HG02840 (cell line): ENCODE results near the gene SCYGR8.
A peak's percentile ranks its signal among the peaks of the same experiment; 100 is the strongest.

ENCODE experiments used
- ATAC-seq: cut with Tn5 transposase; IDR thresholded peaks from one replicate; pipeline ENCODE4 v1.9.1; 2021; ENCODE audit warnings: mild to moderate bottlenecking, moderate library complexity, moderate number of reproducible peaks; ENCODE audit not compliant: unreplicated experiment, low FRiP score

The SCYGR8 gene

DNA sequence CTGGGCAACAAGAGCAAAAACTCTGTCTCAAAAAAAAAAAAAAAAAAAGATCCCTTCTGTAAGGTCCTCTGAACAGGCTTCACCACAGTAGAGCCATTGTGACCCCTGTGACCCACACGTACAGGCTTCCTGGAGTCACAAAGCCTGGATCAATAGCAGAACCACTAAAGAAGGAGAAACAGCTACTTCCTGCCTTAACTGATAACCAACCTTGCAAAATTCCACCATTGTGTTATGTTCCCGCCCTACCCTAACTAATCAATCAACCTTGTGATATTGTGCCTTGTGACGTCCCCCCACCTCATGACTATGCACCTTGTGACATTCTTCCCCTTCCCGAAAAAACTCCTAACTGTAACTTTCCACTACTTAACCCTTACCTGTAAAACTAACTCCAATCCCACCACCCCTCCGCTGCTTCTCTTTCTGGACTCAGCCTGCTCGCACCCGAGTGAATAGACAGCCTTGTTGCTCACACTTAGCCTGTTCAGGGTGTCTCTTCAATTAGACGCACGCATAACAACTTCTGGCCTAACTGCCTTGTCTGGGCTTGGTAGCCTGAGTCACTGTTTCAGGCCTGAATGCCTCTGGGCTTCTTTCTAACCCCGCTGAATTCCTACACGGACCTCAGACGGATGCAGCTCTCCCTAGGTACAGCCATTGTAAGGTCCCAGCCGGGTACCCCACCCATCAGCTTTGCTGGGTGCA is 13.9 kb downstream of the SCYGR8 start:
- no peak for ATAC-seq

DNA sequence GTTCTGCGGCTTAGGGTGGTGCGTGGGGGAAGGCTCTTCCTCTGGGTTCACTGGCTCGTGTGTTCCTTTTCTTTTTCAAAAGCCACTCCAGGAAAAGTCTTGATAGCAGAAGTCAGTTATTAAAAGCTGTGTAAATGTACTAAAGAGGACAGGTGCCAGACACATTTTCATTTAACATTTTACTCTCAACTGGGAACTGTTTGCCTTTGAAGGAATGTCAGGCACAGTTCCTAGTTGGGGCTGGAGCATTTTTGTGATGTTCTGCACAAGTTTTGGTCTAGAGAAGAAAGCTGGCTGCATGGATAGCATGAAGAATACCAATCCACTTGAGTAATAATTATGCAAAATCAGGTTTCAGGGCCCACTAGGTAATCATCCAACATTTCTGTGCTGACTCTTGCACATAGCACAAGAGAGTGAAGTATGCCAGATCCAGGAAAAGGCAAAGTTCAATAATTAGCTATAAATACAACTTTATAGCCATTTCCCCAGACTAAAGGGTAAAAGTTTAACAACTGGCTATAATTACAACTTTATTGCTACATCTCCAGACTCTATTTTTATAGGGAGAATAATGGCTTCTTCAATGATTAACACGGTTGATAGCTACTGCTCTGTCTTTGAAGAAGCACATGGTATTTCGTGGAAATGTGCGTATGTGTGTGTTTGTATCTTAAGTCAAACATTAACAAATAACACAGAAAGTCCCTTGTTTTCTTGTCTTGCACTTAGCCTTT is 16.2 kb downstream of the SCYGR8 start:
- ATAC-seq = no peak

DNA sequence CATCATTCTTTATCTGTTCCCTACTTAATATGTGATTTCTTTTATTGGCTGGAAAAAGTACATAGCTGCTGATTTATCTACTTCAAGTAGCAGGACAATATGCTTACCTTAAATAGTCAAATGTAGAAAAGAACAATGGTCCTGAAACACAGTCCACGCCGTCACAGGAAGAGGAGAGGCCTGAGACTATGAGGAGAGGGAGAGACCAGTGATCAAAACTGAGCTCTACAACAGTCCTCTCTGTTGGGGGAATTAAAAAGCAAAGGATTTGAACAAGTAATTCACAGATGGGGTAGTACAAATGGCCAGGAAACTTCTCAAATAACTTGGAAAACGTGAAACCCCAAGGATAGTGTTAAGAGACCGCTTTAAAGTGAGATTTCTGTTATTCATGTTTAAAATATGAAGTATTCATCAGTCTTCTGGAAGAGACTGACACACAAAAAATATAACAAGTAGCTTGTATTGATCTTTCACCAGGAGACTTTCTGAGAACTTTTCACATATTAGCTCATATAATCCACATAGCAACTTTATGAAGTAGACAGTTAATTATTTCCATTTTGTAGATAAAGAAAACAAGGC is 20.2 kb downstream of the SCYGR8 start:
- no peak for ATAC-seq

DNA sequence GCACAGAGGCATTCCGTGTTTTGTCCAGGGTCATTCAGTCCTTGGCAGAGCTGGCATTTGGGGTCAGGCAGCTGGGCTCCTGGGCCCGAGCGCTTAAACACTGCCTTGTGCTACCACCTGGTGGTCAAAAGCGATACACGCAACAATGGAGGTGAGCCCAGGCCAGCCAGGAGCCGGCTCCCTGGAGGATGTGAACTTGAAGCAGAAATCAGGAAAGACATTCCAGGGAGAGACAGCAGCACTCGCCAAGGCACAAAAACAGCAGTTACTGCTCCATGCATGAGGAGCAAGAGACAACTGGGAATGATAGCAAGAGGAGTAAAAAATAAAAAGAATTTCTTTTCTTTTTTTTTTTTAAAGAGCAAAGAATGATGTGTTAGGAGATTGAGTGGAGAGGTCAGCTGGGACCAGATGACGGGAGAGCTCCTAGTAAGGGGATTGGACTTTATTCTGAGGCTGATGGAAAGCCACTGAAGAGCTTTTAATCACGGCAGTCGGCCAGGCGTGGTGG is 20.7 kb downstream of the SCYGR8 start:
- ATAC-seq = no peak

DNA sequence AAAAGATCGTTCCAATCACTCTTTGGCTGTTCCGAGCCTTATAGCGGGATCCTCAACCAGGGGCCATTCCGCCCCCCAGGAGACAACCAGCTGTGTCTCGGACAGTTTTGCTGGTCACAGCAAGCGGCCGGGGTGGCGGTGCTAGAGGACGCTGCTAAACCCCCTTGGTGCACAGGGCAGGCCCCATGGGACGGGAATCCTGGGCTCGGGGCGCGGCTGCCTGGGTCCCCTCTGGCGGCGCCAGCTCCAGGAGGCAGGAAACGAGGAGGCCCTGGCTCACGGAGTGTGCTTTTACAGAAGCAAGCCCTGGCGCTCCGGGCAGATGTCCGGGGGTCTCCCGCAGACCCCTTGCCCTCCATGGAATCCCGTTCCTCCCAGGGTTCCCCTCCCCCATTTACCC is 22.1 kb downstream of the SCYGR8 start:
- ATAC-seq = no peak

DNA sequence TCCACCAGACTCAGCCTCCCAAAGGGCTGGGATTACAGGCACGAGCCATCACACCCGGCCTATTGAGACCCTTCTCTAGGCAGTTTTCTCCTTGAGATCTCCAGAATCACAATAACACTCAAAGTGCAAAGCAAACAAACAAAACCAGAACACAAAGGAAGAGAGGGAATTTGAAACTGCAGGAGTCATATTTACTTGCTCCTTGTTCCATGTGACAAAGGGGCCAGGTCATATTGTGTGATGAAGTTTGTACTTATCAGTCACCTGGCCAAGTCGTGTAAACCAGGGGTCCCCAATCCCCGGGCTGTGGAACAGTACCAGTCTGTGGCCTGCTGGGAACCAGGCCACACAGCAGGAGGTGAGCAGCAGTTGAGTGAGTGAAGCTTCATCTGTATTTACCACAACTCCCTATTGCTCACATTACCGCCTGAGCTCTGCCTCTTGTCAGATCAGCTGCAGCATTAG is 26.5 kb downstream of the SCYGR8 start:
- ATAC-seq = no peak

DNA sequence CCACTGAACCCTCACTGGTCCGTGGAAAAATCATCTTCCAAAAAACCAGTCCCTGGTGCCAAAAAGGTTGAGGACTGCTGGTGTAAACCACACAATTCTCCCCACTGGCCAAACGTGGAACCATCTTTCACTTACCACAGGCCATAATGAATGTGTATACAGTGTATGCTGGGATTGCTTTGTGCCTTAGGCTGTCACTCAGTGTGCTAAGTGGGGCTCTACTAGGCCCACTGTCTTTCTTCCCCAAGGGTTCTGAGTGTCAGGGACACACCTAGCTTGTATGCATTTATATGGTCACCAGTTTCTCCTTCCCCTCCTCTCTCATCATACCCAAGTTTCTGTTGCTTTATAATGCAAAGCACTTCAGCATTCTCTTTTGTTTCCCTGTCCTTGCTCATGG is 27.2 kb downstream of the SCYGR8 start:
- no peak for ATAC-seq

DNA sequence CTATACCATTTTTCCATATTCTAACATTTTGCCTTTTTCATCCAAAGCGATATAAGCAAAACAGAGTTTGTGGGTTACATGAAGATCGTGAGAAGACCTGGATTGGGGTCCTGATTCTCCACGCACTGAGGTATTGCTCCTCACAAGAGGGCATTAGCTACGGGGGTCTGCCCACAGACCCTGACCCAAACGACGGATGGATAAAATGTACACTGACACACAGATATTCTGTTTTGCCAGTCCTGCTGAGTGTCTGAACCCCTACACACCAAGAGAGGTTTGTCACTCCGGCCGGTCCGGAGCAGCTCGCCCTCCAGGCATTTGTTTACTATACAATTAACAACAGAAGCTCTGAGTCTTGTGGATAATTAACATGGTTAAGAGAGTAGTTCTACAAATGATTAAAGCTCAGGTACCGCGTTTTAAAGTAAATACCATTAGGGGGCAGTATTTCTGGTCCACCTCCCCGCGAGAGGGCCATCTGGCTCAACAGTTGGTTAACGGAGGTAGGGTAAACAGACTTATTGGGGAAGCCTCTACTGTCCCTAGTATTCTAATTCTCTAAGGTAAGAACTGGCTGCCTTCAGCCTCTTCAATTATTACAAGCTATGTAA is 28.4 kb downstream of the SCYGR8 start:
- ATAC-seq = no peak

DNA sequence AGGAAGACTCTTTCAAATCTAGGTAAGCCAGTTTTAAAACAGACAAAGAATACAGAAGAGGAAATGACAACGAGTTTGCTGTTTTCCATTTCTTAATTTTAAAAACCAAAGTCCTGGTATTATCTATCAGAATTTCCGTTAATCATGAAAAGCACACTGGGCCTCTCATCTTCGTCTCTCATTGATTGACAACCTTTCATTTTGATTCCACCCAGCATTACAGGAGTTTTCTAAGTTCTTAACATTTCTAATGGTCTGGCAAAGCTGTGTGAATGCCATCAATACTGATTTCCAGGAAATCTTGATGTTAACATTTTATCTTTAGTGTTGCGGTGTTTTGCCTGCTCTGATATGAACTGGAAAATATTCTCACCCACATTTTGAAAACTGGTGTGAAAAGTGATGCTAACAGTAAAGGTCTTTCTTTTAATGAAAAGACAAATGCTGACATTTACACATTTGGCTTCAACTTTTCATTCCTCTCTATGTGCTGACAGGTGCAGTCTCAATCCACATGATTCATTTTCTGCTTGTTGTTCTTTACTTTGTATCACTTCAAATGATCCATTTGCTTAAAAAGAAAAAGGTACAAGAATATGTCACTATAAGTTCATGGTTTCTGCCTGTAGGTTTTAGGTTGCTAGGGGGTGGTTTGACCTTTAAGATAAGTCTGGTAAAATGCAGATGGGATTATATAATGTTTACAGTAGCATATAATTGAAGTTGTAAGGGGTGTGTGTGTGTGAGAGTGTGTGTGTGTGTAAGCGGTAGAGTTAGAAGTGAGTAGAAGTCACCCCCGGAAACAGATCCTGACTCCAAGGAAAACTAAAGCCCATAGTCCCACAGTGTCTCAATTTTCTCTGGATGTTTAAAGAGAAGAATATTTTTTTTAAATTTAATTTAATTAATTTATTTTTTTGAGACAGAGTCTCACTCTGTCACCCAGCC is 29.5 kb downstream of the SCYGR8 start:
- no peak for ATAC-seq

DNA sequence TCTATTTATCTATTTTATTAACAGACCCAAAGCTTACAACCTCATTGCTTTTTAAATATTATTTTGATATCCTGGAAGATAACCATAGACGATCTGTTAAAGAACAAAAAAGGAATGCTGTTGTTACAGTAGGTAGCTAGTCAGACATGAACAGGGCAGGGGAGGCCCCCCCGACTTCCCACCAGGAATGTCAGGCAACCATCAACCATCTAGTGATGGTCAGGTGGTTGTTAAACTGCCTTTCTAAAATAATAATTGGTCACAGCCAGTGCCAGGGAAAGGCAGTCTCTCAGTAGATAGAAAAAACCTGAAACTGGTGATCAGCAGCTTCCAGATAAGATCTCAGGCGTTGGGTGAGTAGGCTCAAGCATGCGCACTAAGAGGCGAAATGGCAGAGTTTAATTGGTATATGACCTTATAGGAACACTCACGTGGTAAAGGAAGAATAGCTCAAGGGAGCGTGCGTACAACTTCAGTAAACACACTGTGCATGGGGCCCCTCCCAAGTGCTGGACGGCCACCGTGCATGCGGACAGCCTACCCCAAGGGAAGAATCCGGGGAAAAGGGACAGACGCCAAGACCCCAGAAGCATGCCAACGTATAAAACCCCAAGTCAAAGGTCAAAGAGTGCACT is 35.4 kb downstream of the SCYGR8 start:
- ATAC-seq = no peak

DNA sequence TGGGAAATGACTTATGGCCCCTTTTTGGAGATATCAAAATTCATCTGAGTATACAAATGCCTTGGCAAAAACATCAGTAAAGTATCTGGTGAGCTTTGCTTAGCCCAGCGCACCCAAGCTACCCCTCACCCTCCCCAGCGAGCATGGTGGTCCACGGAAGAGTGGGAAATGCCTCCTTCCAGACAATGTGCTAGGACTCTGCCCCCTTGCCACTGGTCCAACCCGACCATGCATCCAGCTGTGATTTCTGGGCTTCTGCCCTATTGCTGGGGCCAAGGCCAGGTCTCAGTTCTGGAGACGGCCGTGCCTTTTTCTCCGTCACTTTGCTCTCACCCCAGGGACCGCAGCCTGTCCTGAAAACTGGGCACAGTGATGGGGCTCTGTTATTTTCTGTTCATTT is 36.1 kb downstream of the SCYGR8 start:
- ATAC-seq = no peak

DNA sequence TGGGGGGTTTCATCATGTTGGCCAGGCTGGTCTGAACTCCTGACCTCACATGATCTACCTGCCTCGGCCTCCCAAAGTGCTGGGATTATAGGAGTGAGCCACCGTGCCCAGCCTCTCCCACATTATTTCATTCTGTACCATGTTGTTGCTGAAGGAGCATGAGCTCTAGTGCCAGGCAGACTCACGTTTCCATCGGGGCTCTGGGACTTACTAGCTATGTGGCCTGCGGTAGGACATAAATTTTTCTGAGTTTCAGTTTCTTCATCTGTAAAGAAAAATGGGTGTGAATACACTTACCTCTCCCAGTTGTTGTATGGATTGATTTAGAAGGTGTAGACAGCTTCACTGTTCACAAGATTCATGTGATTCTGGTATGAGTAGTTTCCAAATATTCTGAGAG is 37.1 kb downstream of the SCYGR8 start:
- ATAC-seq = peak; percentile 31

DNA sequence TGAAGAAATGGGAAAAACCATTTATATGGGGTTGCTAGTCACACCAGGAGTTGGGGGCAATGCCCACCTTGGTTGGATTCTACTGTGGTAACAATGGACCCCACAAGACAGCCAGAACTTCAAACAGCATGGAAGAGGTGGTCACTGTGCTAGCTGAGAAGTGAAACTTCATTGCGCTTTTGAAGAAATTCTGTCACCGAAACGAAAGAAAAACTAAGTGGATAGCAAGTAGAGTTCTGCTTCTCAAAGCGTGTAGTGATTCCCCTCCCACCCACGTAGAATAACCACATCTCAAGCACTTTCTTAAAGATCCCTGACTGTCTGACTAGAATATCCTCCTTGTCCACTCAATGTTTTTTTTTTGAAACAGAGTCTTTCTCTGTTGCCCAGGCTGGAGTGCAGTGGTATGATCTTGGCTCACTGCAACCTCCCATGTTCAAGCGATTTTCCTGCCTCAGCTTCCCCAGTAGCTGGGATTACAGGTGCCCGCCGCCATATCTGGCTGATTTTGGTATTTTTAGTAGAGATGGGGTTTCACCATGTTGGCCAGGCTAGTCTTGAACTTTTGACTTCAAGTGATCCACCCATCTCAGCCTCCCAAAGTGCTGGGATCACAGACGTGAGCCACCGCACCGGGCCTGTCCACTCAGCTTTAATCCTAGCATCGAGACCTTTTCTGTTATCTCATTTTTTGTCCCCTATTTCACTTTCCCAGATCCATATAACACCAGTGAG is 37.9 kb downstream of the SCYGR8 start:
- peak; percentile 98 for ATAC-seq

DNA sequence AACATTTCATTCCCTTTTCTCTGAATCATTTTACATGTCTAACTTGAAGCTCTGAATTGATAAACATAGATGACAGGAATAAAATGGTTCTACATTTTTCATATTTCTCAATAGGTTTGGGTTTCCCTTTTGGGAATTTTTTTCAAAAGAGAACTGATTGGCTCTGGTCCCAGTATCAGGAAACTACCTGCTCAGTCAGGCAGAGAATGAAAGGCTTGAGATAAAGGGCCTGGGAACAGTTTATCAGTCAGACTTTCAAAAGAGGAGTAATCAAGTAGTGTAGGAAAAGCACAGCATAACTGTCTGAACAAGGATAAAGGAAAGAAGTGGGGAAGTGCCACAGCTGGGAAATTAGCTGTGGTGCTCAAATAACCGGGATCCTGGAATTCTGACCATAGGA is 39.6 kb downstream of the SCYGR8 start:
- ATAC-seq = no peak

DNA sequence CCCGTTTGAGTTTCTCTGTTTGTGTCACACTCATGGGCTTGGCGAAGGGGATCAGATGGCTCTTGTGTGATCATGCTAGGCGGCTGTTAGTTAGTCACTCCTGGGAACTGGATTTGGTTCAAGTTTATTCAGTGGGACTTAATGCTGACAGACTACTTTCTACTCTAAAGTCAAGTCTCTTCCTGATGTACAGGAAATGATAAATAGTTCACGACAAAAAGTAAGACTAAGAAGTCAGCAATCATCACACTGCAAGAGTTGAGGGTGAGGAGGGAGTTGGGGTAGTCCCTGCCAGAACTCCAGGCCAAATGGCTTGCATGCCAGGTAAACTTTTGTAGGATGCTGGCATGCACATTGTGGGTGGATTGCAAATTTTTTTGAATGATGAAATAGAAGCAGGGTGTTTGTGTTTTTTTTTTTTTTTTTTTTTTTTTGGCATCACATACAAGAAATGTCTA is 42.9 kb downstream of the SCYGR8 start:
- no peak for ATAC-seq

DNA sequence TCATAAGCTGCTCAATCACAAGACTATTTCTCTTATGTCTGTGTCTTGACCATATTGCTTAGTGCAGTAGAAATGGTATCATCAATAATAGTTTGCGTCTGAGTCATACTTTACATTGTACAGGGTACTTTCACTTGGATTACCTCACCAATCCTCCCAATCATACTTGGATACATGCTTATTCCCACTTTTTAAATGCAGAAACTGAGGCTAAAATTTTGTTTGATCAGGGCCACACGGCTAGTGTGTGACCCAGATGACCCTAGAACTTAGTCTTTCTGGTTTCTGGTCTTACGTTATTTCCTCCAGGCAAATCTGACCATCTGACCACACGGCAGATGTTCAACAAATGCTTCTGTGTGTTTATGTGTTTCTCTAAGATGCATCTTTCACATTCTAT is 44.1 kb downstream of the SCYGR8 start:
- no peak for ATAC-seq

DNA sequence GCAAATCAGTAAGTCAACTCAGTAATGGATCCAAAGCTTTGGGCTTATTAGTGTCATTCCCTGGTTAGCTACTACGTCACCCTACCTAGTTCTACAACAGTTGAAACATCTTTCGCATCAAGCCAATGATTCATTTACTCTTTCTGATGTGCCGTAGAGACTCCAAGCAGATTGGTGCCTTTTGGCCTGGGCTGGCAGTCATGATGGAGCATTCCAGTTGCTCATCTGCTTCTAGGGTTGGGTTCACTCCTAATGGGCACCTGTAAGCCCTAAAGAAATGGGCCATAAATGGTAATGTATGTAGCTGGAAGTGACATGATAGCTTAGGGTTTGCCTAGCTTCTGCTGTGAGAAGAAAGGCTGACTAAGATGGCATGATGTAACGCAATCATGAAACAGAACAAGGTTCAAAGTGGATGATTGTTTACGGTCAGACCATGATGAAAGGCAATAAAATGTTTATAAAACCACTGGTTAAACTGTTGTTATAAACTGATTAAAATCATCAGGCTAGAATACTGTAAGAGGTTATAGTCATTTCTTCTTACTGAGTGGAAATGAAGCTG is 47.5 kb downstream of the SCYGR8 start:
- ATAC-seq = no peak
